ENCODE measurements around the gene RC3H2. TPM values are rescaled to one million over a fixed set of nuclear protein-coding genes. Genes with fewer than 3 reads are reported as not detected.

Gene RC3H2
- total and polyA plus RNA-seq, 2 of the 13 experiments (the other 11 are each of a cell fraction or from before 2014, with no cell fraction given) = 21.0 to 36.4 TPM

DNA sequence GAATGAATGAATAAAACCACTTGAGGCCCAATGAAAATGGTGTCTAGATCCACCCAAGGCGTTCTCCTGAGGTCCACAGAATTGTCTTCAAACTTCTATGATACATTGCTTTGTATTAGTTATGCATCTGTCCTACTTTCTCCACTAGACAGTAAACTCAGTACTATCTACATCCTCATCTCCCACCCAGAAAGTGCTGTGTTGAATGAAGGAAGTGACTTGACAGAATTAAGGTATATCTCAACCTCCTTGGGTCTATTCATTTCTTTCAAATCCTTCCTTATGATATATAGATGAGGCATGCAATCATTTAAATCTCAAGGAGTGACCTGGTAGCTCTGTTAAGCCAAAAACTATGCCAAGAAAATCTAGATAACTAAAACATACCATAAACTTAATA is 61.0 kb downstream of the RC3H2 start (continued):
- TF ChIP-seq, protein P1, sequence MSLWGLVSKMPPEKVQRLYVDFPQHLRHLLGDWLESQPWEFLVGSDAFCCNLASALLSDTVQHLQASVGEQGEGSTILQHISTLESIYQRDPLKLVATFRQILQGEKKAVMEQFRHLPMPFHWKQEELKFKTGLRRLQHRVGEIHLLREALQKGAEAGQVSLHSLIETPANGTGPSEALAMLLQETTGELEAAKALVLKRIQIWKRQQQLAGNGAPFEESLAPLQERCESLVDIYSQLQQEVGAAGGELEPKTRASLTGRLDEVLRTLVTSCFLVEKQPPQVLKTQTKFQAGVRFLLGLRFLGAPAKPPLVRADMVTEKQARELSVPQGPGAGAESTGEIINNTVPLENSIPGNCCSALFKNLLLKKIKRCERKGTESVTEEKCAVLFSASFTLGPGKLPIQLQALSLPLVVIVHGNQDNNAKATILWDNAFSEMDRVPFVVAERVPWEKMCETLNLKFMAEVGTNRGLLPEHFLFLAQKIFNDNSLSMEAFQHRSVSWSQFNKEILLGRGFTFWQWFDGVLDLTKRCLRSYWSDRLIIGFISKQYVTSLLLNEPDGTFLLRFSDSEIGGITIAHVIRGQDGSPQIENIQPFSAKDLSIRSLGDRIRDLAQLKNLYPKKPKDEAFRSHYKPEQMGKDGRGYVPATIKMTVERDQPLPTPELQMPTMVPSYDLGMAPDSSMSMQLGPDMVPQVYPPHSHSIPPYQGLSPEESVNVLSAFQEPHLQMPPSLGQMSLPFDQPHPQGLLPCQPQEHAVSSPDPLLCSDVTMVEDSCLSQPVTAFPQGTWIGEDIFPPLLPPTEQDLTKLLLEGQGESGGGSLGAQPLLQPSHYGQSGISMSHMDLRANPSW (CRISPR knock-in tag; IDR thresholded peaks at IDR 0.05; ENCODE audit: borderline replicate concordance) = no peak
- TF ChIP-seq DR1 (CRISPR knock-in tag; IDR thresholded peaks at IDR 0.05) (no peak), ZNF234 (CRISPR knock-in tag; conservative IDR thresholded peaks at IDR 0.05) (no peak), TCF12 (IDR thresholded peaks at IDR 0.05) (no peak), TCF12 (CRISPR knock-in tag; IDR thresholded peaks at IDR 0.05) (no peak), IRF2 (CRISPR knock-in tag; IDR thresholded peaks at IDR 0.05) (no peak), ZNF598 (CRISPR knock-in tag; IDR thresholded peaks at IDR 0.05; ENCODE audit: borderline replicate concordance) (no peak), SALL1 (CRISPR knock-in tag; IDR thresholded peaks at IDR 0.05) (no peak), ARHGAP35 (CRISPR knock-in tag; IDR thresholded peaks at IDR 0.05; ENCODE audit: borderline replicate concordance) (no peak), NR2F6 (IDR thresholded peaks at IDR 0.05) (no peak), NR2F6 (CRISPR knock-in tag; IDR thresholded peaks at IDR 0.05) (no peak), EED (CRISPR knock-in tag; IDR thresholded peaks at IDR 0.05) (no peak)
- TF ChIP-seq, protein P2, sequence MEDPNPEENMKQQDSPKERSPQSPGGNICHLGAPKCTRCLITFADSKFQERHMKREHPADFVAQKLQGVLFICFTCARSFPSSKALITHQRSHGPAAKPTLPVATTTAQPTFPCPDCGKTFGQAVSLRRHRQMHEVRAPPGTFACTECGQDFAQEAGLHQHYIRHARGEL (CRISPR knock-in tag; IDR thresholded peaks at IDR 0.05) = no peak
- TF ChIP-seq, protein P3, sequence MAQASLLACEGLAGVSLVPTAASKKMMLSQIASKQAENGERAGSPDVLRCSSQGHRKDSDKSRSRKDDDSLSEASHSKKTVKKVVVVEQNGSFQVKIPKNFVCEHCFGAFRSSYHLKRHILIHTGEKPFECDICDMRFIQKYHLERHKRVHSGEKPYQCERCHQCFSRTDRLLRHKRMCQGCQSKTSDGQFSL (CRISPR knock-in tag; IDR thresholded peaks at IDR 0.05) = no peak
